ENCODE measurements around the gene MATK. TPM values are rescaled to one million over a fixed set of nuclear protein-coding genes. Genes with fewer than 3 reads are reported as not detected.
"Not testable (repeated sequence)": the region's sequence is repeated elsewhere in the genome, so short reads cannot be mapped to it uniquely, and the experiment has no call there.

MATK gene
- total RNA-seq, 3 donors from 2014 or later: 43.1 to 87.6 (median 82.9) TPM

DNA sequence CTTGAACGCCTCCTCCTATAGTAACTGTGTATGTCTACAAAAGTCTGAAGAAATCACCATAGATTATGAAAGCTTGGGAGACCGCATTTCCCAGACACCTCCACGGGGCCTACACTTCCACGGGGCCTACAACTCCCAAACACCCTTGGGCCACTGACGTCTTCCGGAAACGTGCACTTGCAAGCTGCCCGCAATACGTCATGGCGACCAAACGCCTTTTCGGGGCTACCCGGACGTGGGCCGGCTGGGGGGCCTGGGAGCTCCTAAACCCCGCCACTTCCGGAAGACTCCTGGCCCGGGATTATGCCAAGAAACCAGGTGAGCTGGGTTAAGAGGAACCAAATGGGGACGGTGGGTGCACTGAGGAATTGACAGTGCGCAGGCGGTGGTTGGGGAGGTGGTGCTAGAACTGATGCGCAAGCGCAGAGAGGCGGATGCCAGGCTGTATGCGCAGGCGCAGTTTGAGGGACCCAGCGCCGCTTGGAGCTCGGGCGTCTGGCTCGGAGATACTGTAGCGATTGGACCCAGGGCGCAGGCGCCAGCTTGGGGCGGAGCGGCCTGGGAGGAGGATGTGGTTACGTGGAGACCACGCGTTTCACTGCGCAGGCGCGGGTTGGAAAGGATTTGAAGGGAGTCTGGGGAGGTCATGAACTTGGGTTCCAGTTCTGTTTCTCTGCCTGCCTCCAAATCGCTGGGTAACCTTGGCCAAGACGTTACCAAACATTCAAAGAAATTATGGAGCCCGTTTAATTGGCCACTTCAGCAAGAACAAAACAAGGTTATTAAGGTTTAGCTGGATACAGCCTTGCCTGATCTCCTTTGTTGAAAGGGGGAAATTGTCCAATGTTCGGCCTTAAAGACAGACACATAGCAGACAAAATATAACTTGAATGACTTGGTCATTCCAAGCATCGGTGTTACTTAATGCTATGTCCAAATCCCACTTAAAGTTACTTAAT is 23.4 kb downstream of the MATK start, which contains the start of gene MRPL54:
TSS of gene MRPL54 (plus strand) at position 182 of the 959 bp plus-strand sequence. CDS start at position 201, 19 bp downstream.
- Mint-ChIP-seq H3K4me1 (ENCODE audit: low read depth) (peaks cover 40% of the 10 kb centered on the region), H3K36me3 (ENCODE audit: insufficient read depth) (peaks cover 9% of the 10 kb centered on the region), H3K4me3 (peak within 1 kb of the TSS; percentile 98), H3K9me3 (no peaks in the 10 kb centered on the region), H3K27me3 (ENCODE audit: low read depth) (no peaks in the 10 kb centered on the region)
- ATAC-seq (peak; percentile 87 to 89), DNase-seq (peak; percentile 99)

DNA sequence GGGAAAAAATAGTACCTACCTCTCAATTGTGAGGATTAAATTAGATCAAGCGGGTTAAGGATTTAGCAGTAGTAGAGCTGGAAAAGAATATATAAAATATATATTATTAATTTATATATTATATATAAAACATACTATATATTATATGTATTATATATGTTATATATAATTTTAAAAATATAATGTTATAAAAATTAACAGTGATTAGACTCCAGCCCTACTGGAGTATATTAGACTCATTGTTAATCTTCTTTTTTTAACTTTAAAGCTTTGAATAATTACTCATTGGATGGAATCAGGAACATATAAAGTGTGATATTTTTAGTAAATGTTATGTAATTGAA is 24.1 kb downstream of the MATK start:
- Mint-ChIP-seq H3K4me3 (peak overlapping the region; percentile 98), H3K9me3 (no peaks in the 10 kb centered on the region), H3K27me3 (ENCODE audit: low read depth) (no peaks in the 10 kb centered on the region), H3K36me3 (ENCODE audit: insufficient read depth) (peaks cover 9% of the 10 kb centered on the region), H3K4me1 (ENCODE audit: low read depth) (peaks cover 43% of the 10 kb centered on the region)
- ATAC-seq (no peak), DNase-seq (no peak)

DNA sequence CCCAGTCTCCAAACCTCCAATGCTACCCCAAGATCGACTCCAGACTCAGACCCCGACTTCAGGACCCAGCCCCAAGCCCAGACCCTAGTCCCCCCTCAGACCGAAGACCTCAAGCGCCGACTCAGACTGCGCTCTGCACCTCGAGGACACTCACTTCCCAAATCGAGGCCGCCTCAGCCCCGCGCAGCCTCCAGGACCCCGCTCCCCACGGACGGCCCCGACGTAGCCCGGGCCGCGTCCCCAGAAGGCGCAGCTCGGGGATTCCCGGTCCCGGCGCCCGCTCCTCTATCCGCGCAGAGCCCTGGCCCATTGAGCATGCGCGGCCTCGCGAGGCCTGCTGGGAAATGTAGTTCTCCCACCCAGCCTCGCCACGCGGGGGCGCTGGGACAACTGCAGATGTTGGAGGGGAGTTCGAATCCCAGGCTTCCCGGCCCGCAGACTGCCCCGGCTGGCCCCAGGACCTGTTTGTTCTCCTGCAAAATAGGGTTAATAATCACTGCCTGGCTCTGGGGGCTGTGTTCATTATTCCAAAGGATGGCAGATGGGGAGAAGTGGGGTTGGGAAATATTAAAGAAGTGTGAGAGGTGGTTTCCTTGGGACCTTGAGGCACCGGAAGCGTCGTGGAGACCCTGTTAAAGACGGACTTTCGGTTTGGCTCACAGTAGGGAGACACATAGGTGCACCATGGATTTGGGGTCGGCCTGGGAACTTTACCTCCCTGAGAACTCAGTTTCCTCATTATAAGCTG is 24.6 kb downstream of the MATK start, which contains the start of gene APBA3:
TSS of gene APBA3 (minus strand) at position 311 of the 748 bp plus-strand sequence. CDS start 1,428 bp downstream, outside the sequence.
- H3K9me3 Mint-ChIP-seq: no peaks in the 10 kb centered on the region
- ATAC-seq (peak; percentile 61 to 64), DNase-seq (peak; percentile 96)
- H3K27me3 Mint-ChIP-seq (ENCODE audit: low read depth): no peaks in the 10 kb centered on the region
- peaks cover 6% of the 10 kb centered on the region for H3K36me3 Mint-ChIP-seq (ENCODE audit: insufficient read depth)
- H3K4me3 Mint-ChIP-seq: peak within 1 kb of the TSS; percentile 98
- H3K4me1 Mint-ChIP-seq (ENCODE audit: low read depth): peaks cover 44% of the 10 kb centered on the region

DNA sequence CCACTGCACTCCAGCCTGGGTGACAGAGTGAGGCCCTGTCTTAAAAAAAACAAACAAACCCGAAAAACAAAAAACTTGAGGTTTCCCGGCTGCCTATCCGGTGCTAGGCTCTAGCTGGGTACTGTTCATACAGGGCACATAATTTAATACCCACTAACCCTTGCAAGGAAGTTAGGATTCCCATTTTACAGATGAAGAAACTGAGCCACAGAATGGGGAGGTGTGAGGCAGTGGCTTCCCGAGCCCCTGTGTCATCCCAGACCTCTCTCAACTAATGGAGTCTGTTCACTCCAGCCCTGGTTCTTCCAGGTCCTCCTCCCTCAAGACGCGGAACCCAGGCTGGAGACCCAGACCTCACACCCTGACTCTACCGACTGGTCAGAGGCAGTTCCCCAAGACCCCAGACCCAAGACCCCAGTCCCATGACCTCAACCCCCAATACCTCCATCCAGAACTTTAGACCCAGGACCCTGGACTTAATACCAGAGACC is 25.3 kb downstream of the MATK start:
- Mint-ChIP-seq H3K9me3 (no peaks in the 10 kb centered on the region), H3K4me3 (peak overlapping the region; percentile 98), H3K36me3 (ENCODE audit: insufficient read depth) (peaks cover 3% of the 10 kb centered on the region), H3K27me3 (ENCODE audit: low read depth) (no peaks in the 10 kb centered on the region), H3K4me1 (ENCODE audit: low read depth) (peaks cover 39% of the 10 kb centered on the region)
- no peak for ATAC-seq
- no peak for DNase-seq

DNA sequence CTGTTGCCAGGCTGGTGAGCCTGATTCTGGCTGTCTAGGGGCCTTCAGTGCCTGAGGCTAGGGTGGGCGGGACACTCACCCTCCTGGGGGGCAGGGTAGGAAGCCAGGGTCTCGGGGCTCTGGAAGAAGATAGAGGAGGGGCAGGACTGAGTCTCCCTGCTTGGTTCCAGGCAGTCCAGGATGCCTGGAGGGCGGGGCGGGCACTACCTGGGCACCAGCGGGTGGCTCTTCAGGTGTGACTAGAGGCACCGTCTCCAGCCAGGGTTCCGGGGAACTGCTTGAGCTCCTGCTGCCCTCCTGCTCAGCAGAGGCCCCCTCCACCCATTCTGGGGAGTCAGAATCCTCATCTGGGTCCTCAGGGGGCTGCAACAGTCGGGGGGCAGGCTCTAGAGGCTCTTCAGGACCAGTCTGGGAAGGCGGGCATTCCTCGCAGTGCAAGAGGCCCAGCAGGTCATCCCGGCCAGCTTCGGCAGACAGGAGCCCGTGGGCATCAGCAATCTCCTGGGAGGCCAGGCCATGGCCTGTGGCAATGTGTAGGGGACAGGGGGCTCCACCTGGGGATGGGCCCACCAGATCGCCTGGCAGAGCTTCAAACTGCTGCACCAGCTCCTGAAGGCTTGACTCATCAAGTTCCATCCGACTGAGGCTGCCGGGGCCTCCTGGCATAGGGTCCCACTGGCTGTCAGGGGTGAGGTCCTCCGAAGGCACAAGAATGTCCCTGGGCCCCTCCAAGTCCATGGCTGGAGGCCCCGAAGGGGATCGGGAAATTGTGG is 26.5 kb downstream of the MATK start:
- H3K27me3 Mint-ChIP-seq (ENCODE audit: low read depth): no peaks in the 10 kb centered on the region
- no peak for DNase-seq
- H3K4me1 Mint-ChIP-seq (ENCODE audit: low read depth): peaks cover 41% of the 10 kb centered on the region
- peaks cover 5% of the 10 kb centered on the region for H3K36me3 Mint-ChIP-seq (ENCODE audit: insufficient read depth)
- no peak for ATAC-seq
- peak overlapping the region; percentile 98 for H3K4me3 Mint-ChIP-seq
- H3K9me3 Mint-ChIP-seq: no peaks in the 10 kb centered on the region

DNA sequence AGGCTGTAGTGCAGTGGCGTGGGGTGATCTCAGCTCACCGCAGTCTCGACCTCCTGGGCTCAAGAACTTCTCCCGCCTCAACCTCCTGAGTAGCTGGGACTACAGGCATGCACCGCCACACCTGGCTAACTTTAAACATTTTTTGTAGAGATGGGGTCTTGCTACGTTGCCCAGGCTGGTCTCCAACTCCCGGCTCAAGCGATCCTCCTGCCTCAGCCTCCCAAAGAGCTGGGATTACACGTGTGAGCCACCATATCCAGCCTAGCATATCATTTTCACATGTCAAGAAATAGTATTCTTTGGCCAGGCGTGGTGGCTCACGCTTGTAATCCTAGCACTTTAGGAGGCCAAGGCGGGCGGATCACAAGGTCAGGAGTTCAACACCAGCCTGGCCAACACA is 27.9 kb downstream of the MATK start:
- H3K9me3 Mint-ChIP-seq; DNase-seq; ATAC-seq; H3K4me3 Mint-ChIP-seq; H3K36me3 Mint-ChIP-seq (ENCODE audit: insufficient read depth); H3K27me3 Mint-ChIP-seq (ENCODE audit: low read depth): not testable (repeated sequence)
- H3K4me1 Mint-ChIP-seq (ENCODE audit: low read depth): peaks cover 42% of the 10 kb centered on the region

DNA sequence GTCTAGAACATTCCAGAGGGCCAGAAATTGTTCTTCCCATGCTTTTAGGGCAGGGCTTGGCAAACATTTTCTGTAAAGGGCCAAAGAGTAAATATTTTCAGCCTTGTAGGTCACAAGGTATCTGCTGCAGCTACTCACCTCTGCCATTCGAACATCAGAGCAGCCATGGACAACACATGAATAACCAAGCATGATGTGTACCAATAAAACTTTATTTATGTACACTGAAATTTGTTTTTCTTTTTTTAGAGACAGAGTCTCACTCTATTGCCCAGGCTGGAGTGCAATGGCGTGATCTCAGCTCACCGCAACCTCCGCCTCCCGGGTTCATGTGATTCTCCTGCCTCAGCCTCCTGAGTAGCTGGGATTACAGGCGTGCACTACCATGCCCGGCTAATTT is 28.5 kb downstream of the MATK start:
- DNase-seq; H3K4me3 Mint-ChIP-seq; H3K27me3 Mint-ChIP-seq (ENCODE audit: low read depth); H3K36me3 Mint-ChIP-seq (ENCODE audit: insufficient read depth); H3K9me3 Mint-ChIP-seq; ATAC-seq: not testable (repeated sequence)
- peaks cover 37% of the 10 kb centered on the region for H3K4me1 Mint-ChIP-seq (ENCODE audit: low read depth)

DNA sequence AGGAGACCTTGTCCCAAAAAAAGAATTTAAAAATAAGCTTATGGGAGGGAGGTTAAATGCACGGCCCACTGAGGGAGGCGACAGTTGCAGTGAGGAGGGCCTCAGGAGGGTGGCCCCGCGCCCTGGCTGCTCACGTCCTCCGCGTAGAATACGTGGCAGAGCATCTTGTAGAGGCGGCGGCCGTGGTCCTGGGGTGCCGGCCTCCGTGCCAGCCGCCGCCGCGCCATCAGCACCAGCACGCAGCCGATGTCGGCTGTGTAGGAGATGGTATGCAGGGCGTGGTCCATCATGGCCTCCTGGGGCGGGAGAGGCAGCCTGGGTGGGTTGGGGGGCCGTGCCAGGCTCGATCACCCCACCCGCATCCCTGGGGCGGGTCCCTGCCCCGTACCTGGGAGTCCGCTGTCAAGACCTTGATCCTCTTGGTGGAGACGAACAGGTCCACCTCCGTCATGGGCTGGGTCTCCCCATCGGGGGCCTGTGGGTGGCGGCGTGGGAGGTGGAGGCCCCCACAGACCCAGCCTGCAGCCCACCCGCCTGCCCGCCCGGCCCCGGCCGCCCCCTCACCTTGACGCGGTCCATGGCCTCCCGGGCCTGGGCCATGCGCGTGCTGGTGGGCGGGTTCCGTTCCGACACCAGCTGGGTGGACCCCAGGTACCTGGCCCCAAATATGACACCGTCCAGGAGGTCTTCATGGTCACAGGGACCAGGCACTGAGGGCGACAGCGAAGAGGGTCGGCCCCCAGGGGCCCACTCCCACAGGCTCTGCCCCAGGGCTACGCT is 32.4 kb downstream of the MATK start:
- Mint-ChIP-seq H3K4me3 (no peak overlapping the region), H3K9me3 (no peaks in the 10 kb centered on the region), H3K36me3 (ENCODE audit: insufficient read depth) (peaks cover 22% of the 10 kb centered on the region), H3K27me3 (ENCODE audit: low read depth) (no peaks in the 10 kb centered on the region), H3K4me1 (ENCODE audit: low read depth) (peaks cover 11% of the 10 kb centered on the region)
- ATAC-seq (no peak), DNase-seq (no peak)

DNA sequence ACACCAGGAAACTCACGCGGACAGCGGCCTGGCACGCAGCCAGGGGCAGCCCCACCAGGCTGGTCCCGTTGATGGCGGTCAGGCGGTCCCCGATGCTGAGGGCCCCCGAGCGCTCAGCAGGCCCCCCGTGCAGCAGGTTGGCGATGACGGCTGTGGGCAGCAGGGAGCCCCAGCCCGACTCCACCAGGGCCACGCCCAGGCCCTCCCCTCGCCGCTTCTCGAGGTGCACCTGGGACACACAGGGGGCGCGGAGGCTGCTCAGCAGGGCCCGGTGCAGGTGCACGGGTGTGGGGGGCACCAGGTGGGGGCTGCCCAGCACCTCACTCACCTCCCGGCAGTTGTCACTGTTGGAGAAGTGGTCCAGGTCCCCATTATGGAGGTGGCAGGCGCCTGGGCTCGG is 33.7 kb downstream of the MATK start:
- H3K4me3 Mint-ChIP-seq: no peak overlapping the region
- ATAC-seq (no peak), DNase-seq (no peak)
- no peaks in the 10 kb centered on the region for H3K27me3 Mint-ChIP-seq (ENCODE audit: low read depth)
- H3K4me1 Mint-ChIP-seq (ENCODE audit: low read depth): peaks cover 9% of the 10 kb centered on the region
- peaks cover 22% of the 10 kb centered on the region for H3K36me3 Mint-ChIP-seq (ENCODE audit: insufficient read depth)
- no peaks in the 10 kb centered on the region for H3K9me3 Mint-ChIP-seq

DNA sequence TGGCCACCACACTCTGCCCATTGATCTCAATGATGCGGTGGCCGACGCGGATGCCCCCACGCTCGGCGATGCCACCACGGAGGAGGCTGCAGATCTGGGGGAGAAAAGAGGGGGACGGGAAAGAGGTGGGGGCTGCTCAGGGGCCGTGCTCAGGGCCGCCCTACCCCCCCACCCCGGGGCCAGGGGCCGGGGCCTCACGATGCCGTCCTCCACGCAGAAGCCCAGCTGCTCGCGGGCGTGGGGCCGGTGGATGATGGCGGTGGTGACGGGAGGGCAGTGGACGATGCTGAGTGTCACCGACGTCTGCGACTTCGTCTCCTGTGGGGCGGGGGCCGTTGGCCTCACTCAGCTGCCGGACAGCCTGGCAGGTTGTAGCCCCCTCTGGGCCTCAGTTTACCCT is 34.9 kb downstream of the MATK start:
- H3K9me3 Mint-ChIP-seq: no peaks in the 10 kb centered on the region
- DNase-seq (no peak), ATAC-seq (no peak)
- H3K36me3 Mint-ChIP-seq (ENCODE audit: insufficient read depth): peaks cover 22% of the 10 kb centered on the region
- peaks cover 4% of the 10 kb centered on the region for H3K4me1 Mint-ChIP-seq (ENCODE audit: low read depth)
- no peak overlapping the region for H3K4me3 Mint-ChIP-seq
- H3K27me3 Mint-ChIP-seq (ENCODE audit: low read depth): no peaks in the 10 kb centered on the region

DNA sequence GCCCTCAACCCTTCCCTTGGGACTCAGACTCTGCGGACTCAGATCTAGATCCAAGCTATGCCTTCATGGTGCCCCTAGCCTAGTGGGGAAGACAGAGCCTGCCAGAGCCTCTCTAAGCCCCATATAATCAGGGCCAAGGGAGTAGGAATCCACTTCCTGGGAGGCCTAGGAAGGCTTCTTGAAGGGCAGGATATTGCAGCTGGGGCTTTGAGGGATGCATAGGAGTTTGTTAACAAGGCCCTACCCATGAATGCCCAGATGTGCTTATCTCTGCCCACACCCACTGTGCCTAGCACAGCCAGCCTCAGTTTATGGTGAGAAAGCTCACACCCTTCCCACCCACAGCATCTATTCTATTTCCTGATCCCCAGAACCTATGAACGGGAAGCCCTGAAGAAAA is 36.0 kb downstream of the MATK start:
- Mint-ChIP-seq H3K36me3 (ENCODE audit: insufficient read depth) (peaks cover 22% of the 10 kb centered on the region), H3K4me3 (no peak overlapping the region), H3K27me3 (ENCODE audit: low read depth) (no peaks in the 10 kb centered on the region), H3K4me1 (ENCODE audit: low read depth) (peaks cover 4% of the 10 kb centered on the region), H3K9me3 (no peaks in the 10 kb centered on the region)
- ATAC-seq: no peak
- no peak for DNase-seq

DNA sequence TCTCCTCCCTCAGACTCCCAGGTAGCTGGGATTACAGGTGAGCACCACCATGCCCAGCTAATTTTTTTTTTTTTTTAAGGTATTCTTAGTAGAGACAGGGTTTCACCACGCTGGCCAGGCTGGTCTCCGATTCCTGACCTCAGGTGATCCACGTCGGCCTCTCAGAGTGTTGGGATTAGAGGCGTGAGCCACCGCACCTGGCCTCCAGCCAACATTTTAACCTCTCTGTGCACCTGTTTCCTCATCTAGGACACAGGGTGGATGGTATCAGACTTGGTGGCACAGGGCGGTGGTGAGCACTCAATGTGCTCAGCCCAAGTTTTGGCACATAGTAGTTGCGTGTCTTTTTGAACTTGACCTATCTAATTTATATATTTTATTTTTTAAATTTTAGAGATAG is 37.2 kb downstream of the MATK start:
- no peaks in the 10 kb centered on the region for H3K9me3 Mint-ChIP-seq
- no peaks in the 10 kb centered on the region for H3K27me3 Mint-ChIP-seq (ENCODE audit: low read depth)
- H3K36me3 Mint-ChIP-seq (ENCODE audit: insufficient read depth): peaks cover 18% of the 10 kb centered on the region
- ATAC-seq: no peak
- no peaks in the 10 kb centered on the region for H3K4me1 Mint-ChIP-seq (ENCODE audit: low read depth)
- DNase-seq: no peak
- H3K4me3 Mint-ChIP-seq: no peak overlapping the region

DNA sequence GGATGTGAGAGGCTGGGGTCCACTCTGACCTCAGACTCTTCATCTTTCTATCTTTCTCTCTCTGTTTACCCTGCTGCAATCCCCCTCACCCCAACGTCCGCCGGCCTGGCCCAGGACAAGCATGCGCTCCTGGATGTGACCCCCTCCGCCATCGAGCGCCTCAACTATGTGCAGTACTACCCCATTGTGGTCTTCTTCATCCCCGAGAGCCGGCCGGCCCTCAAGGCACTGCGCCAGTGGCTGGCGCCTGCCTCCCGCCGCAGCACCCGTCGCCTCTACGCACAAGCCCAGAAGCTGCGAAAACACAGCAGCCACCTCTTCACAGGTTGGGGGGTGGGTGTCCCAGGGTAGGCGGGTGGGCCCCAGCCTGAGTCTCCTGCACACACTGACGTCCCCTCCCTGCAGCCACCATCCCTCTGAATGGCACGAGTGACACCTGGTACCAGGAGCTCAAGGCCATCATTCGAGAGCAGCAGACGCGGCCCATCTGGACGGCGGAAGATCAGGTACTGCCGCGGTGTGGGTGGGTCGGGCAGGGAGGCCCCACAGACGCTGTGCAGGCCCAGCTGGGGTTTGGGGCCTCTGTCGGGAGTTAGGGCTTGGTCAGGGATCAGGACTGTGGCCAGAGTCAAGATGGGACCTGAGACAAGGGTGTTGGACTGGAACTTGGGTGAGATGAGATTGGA is 39.7 kb downstream of the MATK start:
- Mint-ChIP-seq H3K4me3 (no peak overlapping the region), H3K9me3 (no peaks in the 10 kb centered on the region), H3K4me1 (ENCODE audit: low read depth) (no peaks in the 10 kb centered on the region), H3K36me3 (ENCODE audit: insufficient read depth) (peaks cover 16% of the 10 kb centered on the region), H3K27me3 (ENCODE audit: low read depth) (no peaks in the 10 kb centered on the region)
- ATAC-seq: no peak
- DNase-seq: no peak

Measured in activated T-cell treated with anti-CD3 and anti-CD28 coated beads, Interleukin-2, amount 50 U/mL, for 4 hours (primary cell).